Ammon's horn (tissue), 1 donor: ENCODE measurements around the gene TTC1.
"Not testable (repeated sequence)": the region's sequence is repeated elsewhere in the genome, so short reads cannot be mapped to it uniquely, and the experiment has no call there.

Experiments
- DNase-seq: peaks from one replicate; pipeline ENCODE4 v3.0.0-alpha.2; 2016; ENCODE audit warnings: low spot score

Gene TTC1, protein sequence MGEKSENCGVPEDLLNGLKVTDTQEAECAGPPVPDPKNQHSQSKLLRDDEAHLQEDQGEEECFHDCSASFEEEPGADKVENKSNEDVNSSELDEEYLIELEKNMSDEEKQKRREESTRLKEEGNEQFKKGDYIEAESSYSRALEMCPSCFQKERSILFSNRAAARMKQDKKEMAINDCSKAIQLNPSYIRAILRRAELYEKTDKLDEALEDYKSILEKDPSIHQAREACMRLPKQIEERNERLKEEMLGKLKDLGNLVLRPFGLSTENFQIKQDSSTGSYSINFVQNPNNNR

GRCh38 chr5:160008877-160009590 lies at the start of gene TTC1:
TSS of gene TTC1 (plus strand) at chr5:160009139. CDS start at chr5:160010529, 1,390 bp downstream.
- DNase-seq, result peak; percentile 100

GRCh38 chr5:159961176-159962160 lies 47.5 kb upstream of the TTC1 start:
- DNase-seq, result no peak

GRCh38 chr5:159962214-159962613 lies 46.7 kb upstream of the TTC1 start:
- no peak for DNase-seq

DNA sequence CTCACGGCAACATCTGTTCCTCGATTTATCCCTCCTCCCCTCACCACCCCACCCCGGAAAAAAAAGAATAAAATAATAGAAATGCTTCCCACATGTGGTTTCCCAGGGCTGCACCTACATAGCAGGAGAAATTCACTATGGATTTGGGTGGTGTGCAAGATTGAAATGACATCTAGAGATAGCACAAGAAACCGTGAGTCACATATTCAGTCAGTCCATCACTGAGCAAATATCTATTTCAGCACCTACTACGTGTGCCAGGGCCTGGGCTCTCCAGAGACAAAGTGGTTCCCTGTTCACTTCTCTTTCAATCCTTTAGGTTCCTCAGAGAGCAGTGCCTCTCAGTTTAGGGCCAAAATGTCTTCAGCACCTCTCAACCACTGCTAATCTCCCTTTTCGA lies 45.0 kb upstream of the TTC1 start:
- DNase-seq, result no peak

GRCh38 chr5:159965031-159965837 lies 43.7 kb upstream of the TTC1 start:
- DNase-seq, result peak; percentile 38

DNA sequence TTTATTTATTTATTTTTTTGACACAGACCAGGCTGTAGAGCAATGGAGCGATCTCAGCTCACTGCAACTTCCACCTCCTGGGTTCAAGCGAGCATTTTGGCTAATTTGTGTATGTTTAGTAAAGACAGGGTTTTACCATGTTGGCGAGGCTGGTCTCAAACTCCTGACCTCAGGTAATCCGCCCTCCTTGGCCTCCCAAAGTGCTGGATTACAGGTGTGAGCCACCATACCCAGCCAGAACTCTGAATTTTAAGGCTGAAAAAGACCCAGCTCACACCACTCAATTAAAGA lies 43.2 kb upstream of the TTC1 start:
- DNase-seq, result not testable (repeated sequence)

DNA sequence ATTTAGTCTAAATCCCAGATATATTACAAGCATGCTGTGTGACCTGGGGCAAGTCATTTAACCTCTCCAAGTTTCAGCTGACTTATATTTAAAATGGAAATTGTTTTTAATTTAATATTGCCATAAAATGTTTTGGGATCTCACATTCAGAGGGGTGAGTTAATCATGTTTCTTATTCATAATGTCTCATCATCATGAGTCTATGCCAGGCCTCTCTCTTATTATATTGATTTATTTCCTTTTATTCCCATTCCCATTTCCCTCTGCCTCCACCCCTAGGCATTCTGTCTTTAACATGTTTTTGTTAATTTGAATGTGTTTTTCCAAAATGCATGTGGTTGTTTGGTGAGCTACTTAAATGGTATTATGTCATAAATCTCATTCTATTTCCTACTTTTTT lies 39.0 kb upstream of the TTC1 start:
- DNase-seq, result no peak

DNA sequence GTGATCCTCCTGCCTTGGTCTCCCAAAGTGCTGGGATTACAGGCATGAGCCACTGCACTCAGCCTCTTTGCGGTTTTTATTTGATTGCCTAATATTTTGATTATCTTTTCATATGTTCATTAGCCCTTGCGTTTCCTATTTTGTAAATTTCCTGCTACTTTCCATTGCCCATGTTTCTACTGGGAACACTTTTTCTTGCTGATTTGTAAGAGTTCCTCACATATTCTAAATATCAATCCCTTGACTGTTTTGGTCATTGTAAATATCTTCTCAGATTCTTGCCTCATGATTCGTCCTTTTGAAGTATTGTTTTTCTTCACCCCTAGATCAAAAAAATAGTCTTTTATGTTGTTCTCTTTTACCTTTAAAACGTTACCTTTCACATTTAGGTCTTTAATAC lies 37.9 kb upstream of the TTC1 start:
- DNase-seq, result no peak

- DNase-seq, result no peak
Measured at GRCh38 chr5:159971514-159971913, 37.4 kb upstream of the TTC1 start.

DNA sequence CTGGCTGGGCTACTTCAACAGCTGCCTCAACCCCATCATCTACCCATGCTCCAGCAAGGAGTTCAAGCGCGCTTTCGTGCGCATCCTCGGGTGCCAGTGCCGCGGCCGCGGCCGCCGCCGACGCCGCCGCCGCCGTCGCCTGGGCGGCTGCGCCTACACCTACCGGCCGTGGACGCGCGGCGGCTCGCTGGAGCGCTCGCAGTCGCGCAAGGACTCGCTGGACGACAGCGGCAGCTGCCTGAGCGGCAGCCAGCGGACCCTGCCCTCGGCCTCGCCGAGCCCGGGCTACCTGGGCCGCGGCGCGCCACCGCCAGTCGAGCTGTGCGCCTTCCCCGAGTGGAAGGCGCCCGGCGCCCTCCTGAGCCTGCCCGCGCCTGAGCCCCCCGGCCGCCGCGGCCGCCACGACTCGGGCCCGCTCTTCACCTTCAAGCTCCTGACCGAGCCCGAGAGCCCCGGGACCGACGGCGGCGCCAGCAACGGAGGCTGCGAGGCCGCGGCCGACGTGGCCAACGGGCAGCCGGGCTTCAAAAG lies 36.9 kb upstream of the TTC1 start:
- DNase-seq, result no peak

DNA sequence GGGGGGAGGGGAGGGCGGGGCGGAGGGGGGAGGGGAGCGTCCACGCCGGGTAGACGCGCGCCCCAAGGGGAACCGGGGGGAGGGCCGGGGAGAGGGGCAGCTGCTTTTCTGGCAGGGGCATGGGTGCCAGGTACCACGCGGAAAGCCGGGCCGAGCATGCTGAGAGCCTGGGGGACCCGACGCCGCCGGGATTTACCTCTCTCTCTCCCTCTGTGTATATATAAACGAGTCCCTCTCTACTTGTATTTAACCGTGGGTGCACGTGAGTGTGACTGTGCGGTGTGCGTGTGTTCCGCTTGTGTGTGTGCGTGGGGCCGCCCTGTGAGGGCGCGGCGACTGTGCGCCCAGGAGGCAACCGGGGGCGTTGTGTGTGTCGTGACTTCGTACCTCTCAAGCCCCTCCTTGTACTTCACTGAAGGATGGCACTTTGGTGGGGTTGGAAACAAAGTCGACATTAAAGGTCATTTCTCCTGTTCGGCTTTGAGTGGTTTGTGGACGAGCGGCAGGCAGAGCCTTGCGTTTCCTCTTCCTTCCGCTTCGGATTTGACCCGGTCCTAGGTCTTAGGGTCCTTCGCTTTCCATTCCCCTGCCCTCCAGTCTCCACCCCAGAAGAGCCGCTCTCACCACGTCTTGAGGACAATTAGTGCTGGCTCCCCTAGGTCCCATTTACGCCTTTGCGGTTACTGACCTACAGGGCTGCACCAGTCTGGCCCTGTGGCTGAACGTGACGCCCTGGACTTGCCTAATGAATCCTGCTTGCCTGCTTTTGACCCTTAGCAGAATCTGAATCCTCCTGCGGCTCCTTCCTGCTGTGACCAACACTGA lies 36.2 kb upstream of the TTC1 start:
- DNase-seq, result no peak

GRCh38 chr5:159975462-159976019 lies 33.4 kb upstream of the TTC1 start:
- DNase-seq, result no peak

DNA sequence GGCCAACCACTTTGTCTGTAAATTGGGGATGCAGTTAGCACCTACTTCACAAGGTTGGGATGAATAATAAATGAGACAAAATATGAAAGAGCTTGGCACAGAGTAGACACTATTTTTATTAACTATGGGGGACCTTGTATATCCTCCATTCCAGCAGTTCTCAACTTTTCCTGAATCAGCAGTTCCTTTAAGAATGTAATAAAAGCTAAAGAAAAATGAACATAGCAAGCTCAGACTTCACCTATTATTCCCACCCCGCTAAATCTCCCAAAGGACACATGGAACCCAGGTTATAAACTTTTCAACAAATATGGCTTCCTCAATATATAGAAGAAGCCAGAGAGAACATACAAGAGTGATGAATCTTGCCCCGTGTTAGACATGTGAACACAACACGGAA lies 32.0 kb upstream of the TTC1 start:
- no peak for DNase-seq

DNA sequence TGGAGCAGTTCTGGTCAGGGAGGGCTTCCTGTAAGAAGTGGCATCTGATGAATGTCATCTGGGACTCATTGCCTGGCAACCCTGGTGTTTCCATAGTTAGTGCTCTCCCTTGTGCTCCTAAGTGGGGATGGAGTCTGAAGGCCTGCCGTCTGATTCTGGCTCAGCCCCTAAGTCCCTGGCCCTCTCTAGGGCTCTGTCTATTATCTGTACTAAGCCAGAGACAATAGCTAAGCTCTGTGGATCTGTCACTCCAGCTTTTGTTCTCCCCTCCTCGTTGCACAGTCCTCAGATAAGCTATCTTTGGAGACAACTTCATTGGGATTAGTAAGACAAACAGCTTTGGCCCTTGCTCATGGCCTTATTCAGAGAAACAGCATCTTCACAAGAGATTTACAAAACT lies 30.6 kb upstream of the TTC1 start:
- DNase-seq, result no peak

GRCh38 chr5:159982421-159983173 lies 26.3 kb upstream of the TTC1 start:
- DNase-seq, result no peak

DNA sequence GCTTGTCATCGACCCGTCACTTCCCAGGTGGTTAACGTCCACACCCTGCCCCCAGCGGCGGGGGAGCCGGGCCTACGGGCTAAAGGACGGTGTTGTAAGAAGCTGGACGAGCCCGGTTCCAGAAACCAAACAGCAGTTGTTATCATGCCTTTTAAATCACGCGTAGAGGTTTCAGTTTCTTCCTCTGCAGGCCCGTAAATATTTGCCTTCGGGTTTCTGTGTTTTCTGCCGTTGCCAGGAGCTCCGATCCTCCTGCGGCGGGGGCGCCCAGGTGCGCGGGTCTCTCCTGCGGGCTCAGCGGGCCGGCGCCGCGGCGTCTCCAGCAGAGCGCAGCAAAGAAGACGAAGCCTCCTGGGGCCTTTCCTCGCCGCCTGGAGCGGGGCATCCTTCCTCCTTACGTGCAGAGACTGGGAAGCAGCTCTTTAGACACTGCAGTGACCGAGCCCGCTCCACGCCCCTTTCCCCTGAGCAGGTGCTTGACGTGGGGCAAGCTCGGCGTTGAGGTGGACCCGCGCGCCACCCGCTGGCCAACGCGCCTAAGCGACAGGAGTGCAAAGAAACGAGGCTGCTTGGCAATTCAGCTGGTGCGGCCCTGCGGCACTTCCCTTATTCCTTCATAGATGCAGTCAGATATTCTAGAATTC lies 21.8 kb upstream of the TTC1 start:
- DNase-seq, result peak; percentile 84

GRCh38 chr5:159990506-159990905 lies 18.4 kb upstream of the TTC1 start:
- no peak for DNase-seq

- DNase-seq, result no peak
Measured at GRCh38 chr5:159992566-159992965, 16.4 kb upstream of the TTC1 start.

GRCh38 chr5:159993194-159993593 lies 15.7 kb upstream of the TTC1 start:
- no peak for DNase-seq
